GM12801 (cell line): ENCODE results near the gene ZNF511.

Source experiments
- CTCF ChIP-seq: IDR thresholded peaks from one replicate; pipeline ENCODE4 v1.5.1; 2011; ENCODE audit warnings: control low read depth; ENCODE audit not compliant: insufficient read length; ENCODE audit errors: extremely low read depth

ZNF511 gene

DNA sequence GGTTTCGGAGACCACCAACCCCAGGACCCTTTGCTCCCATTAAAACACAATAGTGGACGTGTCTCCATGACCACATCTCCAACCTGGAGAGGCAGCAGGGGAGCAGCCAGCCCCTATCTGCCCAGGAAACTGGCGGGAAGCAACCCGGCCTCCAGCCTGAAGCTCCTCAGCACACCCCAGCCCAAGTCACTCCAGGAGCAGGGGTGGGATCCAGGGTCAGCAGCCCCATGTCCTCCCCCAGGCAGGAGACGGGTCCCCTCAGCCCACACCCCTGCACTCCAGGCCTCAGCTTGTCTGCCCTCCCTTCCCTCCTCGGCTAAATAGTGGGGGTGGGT, 32.6 kb upstream of the ZNF511 start:
- no peak for TF ChIP-seq CTCF

DNA sequence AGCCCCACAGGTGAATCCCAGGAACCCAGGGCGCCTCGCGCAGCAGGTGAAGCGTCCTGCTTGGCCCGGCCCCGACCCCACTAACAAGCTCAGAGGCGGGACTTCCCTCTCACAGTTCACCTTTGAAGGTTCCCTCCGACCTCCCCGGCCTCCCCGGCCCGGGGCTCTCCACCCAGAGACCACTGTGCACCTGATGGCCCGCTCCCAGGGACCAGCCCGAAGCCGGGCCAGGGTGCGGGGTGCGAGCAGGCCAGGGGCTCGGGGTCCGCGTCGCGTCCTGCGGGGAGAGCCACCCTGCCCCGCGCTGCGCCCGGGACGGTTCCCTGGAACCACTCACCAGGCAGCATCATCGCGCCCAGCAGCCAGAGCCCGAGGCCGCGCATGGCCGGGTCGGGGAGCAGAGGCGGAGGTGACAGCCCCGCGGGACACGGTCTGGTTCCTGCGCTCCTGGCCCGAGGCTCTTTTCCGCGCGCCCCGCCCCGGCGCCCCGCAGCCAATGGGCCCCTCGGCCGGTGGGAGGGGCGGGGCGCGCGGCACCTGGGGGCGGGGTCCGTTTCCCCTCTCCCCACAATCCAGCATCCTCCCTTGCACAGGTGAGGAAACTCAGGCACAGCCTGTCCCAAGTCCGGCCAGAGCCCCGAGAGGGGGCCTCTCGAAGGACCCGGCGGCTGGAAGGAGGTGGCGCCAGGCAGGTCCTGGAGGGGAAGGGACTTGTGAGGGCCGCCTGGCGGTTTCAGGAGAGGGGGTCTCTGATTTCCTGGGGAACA, 32.1 kb upstream of the ZNF511 start, which contains the start of gene ADAM8:
TSS of gene ADAM8 (minus strand) at position 434 of the 767 bp plus-strand sequence. CDS start at position 383, 51 bp downstream.
- TF ChIP-seq CTCF, result no peak

- TF ChIP-seq CTCF, result no peak
These were observed 31.3 kb upstream of the ZNF511 start for GRCh38 chr10:133277277-133277992.

- no peak for TF ChIP-seq CTCF
These were observed 30.6 kb upstream of the ZNF511 start for GRCh38 chr10:133277993-133278576.

DNA sequence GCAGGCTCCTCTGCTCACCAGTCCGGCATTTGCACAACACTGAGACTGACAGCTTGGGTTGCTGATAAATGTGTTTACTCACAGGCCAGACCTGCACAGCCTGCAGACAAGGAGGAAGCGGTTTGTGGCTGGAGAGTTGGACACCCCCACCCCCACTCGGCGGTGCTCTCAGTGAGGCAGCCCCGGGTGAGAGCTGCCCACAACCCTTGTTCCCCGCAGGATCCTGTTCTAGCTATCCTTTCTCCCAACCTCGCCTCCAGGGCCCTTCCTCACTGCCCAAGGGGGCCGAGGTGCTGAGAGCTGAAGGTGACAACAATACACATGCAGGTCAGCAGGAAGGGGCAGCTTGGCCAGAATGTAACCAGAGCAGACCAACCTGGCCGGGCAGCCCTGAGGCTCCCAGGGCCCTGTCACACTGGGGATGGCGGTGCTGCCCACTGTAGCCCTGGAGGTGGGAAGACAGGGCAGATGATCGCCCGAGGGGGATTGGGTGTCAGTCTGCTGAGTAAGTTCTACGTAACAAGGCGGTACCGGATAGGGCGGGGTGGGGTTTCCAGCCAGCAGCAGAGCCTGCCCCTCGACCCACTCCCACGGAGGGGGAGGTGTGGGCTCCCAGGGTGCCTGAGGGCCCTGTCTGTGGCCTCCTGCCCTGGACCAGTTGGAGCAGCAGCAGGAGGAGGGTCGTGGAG, 30.0 kb upstream of the ZNF511 start:
- no peak for TF ChIP-seq CTCF

- TF ChIP-seq CTCF, result no peak
These were observed 29.1 kb upstream of the ZNF511 start for GRCh38 chr10:133279326-133280226.
